HepG2 (cell line): ENCODE data around the gene ARHGAP29.

Experiments
- RAD21 ChIP-seq: fragments of 450-650 bp; formaldehyde crosslinking; IDR thresholded peaks from 2 replicates; pipeline ENCODE4 v1.5.0; 2020; ENCODE audit warnings: mild to moderate bottlenecking
- ZNF768 ChIP-seq: sonication (generic); formaldehyde crosslinking; IDR thresholded peaks from 2 replicates; pipeline ENCODE4 v1.4.0; 2020; ENCODE audit warnings: missing genetic modification reagents
- ZSCAN9 ChIP-seq: IDR thresholded peaks from 2 replicates; pipeline ENCODE4 v1.6.1; 2016; ENCODE audit warnings: borderline replicate concordance

- TF ChIP-seq ZSCAN9 (CRISPR knock-in tag) (no peak), ZNF768 (no peak), RAD21 (CRISPR knock-in tag) (no peak)
These were observed 21.4 kb downstream of the ARHGAP29 start for GRCh38 chr1:94215955-94216354.
